K562 (cell line): ENCODE measurements around the gene EFS. TPM values are rescaled to one million over a fixed set of nuclear protein-coding genes. Genes with fewer than 3 reads are reported as not detected.

ENCODE experiments used
- AFF1 ChIP-seq, 2 experiments: fragments of 450-650 bp; IDR thresholded peaks; 2 replicates each; pipeline ENCODE4 v1.6.1; 2018; ENCODE audit warnings: mild to moderate bottlenecking in 2 of 2, low read depth in 1 of 2; ENCODE audit not compliant: partially characterized antibody in 2 of 2
- ESRRB ChIP-seq: fragments of 250-450 bp; sonication (Bioruptor Pico); IDR thresholded peaks from 2 replicates; pipeline ENCODE4 v1.5.0; 2020; ENCODE audit warnings: mild to moderate bottlenecking, moderate library complexity, borderline replicate concordance
- HES1 ChIP-seq: fragments of 450-650 bp; IDR thresholded peaks from 2 replicates; pipeline ENCODE4 v1.6.1; 2016; ENCODE audit warnings: low read depth, mild to moderate bottlenecking, moderate library complexity
- HMG20A ChIP-seq: fragments of 450-650 bp; formaldehyde crosslinking; conservative IDR thresholded peaks from 2 replicates; pipeline ENCODE4 v1.4.0; 2020; ENCODE audit warnings: mild to moderate bottlenecking, mixed read lengths
- MNT ChIP-seq, 2 experiments: fragments of 450-650 bp; conservative IDR thresholded peaks; 2 replicates each; pipeline ENCODE4 v1.6.1; 2017; ENCODE audit warnings: mild to moderate bottlenecking in 2 of 2, moderate library complexity in 2 of 2
- POU5F1 ChIP-seq: fragments of 150-350 bp; IDR thresholded peaks from 2 replicates; pipeline ENCODE4 v1.6.1; 2014; ENCODE audit warnings: borderline replicate concordance, low read length, low read depth, mild to moderate bottlenecking; ENCODE audit not compliant: partially characterized antibody
- SIN3A ChIP-seq, 2 experiments: fragments of 150-350 bp in 1 of 2; IDR thresholded peaks; 2 replicates each; pipeline ENCODE4 v1.6.1; 2011 to 2016; ENCODE audit warnings: borderline replicate concordance in 2 of 2, low read depth in 2 of 2, low read length in 2 of 2, mild to moderate bottlenecking in 2 of 2, moderate library complexity in 2 of 2; ENCODE audit not compliant: control insufficient read depth in 1 of 2
- THRA ChIP-seq: fragments of 450-650 bp; IDR thresholded peaks from 2 replicates; pipeline ENCODE4 v1.6.1; 2017; ENCODE audit warnings: mild to moderate bottlenecking, moderate library complexity
- THRAP3 ChIP-seq: fragments of 450-650 bp; IDR thresholded peaks from 2 replicates; pipeline ENCODE4 v1.6.1; 2016; ENCODE audit warnings: mild to moderate bottlenecking, inconsistent platforms, borderline replicate concordance
- U2AF1 ChIP-seq: fragments of 200-400 bp; formaldehyde crosslinking; optimal IDR thresholded peaks from 2 replicates; pipeline ENCODE3; 2017; ENCODE audit warnings: mild to moderate bottlenecking, low read depth, low read length, moderate library complexity
- ZBTB26 ChIP-seq: fragments of 450-650 bp; formaldehyde crosslinking; IDR thresholded peaks from 2 replicates; pipeline ENCODE4 v1.4.0; 2022; ENCODE audit warnings: missing genetic modification characterization
- ZKSCAN1 ChIP-seq: fragments of 150-350 bp; IDR thresholded peaks from 2 replicates; pipeline ENCODE4 v1.6.1; 2016; ENCODE audit warnings: low read depth, low read length
- ZNF507 ChIP-seq: conservative IDR thresholded peaks from 2 replicates; pipeline ENCODE4 v1.6.1; 2017; ENCODE audit warnings: missing genetic modification characterization, missing compliant biosample characterization
- ZNF584 ChIP-seq: fragments of 200-800 bp; sonication (Bioruptor generic); IDR thresholded peaks from 2 replicates; pipeline ENCODE4 v1.6.1; 2016; ENCODE audit warnings: low read depth, mild to moderate bottlenecking, missing genetic modification characterization, missing compliant biosample characterization
- ZNF75A ChIP-seq: fragments of 450-650 bp; formaldehyde crosslinking; IDR thresholded peaks from 2 replicates; pipeline ENCODE4 v1.4.0; 2020; ENCODE audit warnings: mild to moderate bottlenecking
- polyA plus RNA-seq, 8 experiments: library from polyadenylated mRNA; depleted of rRNA in 4 of 8; stranded (reverse) in 5 of 8; unstranded in 3 of 8; fragments of >200 nt; fragmentation: Nextera tagmentation in 2 of 8; fragmentation: Illumina TruSeq in 1 of 8; extraction: Ambion mirVana in 2 of 8; extraction: Trizol in 1 of 8; gene quantifications; 2 replicates each; pipeline versions ENCODE4 v1.2.1 to v1.2.3, GENCODE V29; 2011 to 2014; ENCODE audit warnings: inconsistent platforms in 1 of 8, missing spikeins in 1 of 8
- total RNA-seq, 7 experiments: library from RNA; depleted of rRNA in 6 of 7; stranded (reverse); fragments of >200 nt in 6 of 7; fragmentation: Illumina TruSeq in 2 of 7; extraction: Trizol in 2 of 7; gene quantifications; 2 replicates each; pipeline versions ENCODE4 v1.2.1 to v1.2.3, GENCODE V29; 2011 to 2021; ENCODE audit warnings: low replicate concordance in 1 of 7

The EFS gene
- total and polyA plus RNA-seq, 9 of the 15 experiments (the other 6 are each of a cell fraction or from before 2014, with no cell fraction given): 0.01 to 0.03 TPM; not detected in 7

- TF ChIP-seq HMG20A (CRISPR knock-in tag): no peak
- no peak for TF ChIP-seq THRAP3
- no peak for TF ChIP-seq ZNF584 (CRISPR knock-in tag)
- TF ChIP-seq HES1: no peak
- peak in 1 of 2 experiments; percentile 95 for TF ChIP-seq AFF1 (IDR thresholded peaks at IDR 0.05; ENCODE audit: low read depth in 1 of 2, partially characterized antibody in 2 of 2)
- TF ChIP-seq ZNF507 (tag): no peak
- TF ChIP-seq ZKSCAN1: peak; percentile 49; the same call in 1 of the 2 replicates
- no peak for TF ChIP-seq ZNF75A (CRISPR knock-in tag)
- TF ChIP-seq THRA: no peak
- no peak for TF ChIP-seq MNT (conservative IDR thresholded peaks at IDR 0.05)
- TF ChIP-seq ZBTB26 (CRISPR knock-in tag): peak; percentile 44; the same call in 1 of the 2 replicates
- peak; percentile 82 to 93; a peak in 3 of 4 replicates for TF ChIP-seq SIN3A (IDR thresholded peaks at IDR 0.05; ENCODE audit: borderline replicate concordance in 2 of 2, control insufficient read depth in 1 of 2, low read depth in 2 of 2, low read length in 2 of 2)
- TF ChIP-seq U2AF1: no peak
- TF ChIP-seq POU5F1: no peak
- TF ChIP-seq ESRRB (CRISPR knock-in tag): no peak
These were observed 58.4 kb downstream of the EFS start, which contains the start of gene BCL2L2 (continued) for GRCh38 chr14:23306412-23307145.
